Measurements from ENCODE around the gene IL34. TPM values are rescaled to one million over a fixed set of nuclear protein-coding genes. Genes with fewer than 3 reads are reported as not detected.

IL34 gene
- total RNA-seq, 2 donors from 2014 or later = 2.9 to 16.6 TPM

DNA sequence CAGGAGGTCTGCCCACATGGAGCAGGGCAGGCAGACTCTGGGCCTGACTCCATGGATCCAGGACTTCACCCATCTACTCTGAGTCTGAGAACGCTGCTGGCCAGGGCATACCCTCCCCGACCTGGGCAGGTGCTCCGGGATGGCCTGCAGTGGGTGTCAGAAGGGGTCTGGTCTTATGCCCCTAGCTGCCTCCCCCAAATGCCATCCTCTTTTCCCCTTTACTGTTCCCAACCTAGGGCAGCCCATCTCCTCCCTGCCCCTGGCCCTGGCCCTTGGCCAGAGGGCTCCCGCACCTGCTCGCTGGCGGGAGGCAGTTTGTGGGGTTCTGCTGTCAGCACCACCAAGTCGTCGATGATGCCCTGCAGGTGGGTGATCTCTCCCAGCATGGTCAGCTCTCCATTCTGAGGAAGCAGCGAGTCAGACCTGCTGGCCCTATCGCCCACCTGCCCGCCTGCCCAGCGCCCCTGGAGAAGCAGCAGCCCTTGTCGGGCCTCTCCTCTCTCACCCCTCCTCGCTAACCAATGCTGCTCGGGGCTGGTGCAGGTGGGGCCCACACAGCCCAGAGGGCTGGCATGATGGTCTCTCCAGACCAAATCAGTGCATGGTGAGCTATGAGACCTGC, 31.3 kb downstream of the IL34 start:
- Histone ChIP-seq H3K9me3 (no peaks in the 10 kb centered on the region), H3K4me1 (replicated peaks) (peaks cover 23% of the 10 kb centered on the region), H3K36me3 (peaks cover 17 to 18% of the 10 kb centered on the region in 2 donors), H3K27me3 (replicated peaks; ENCODE audit: insufficient read depth) (no peaks in the 10 kb centered on the region), H3K4me3 (no peak overlapping the region), H3K27ac (no peak overlapping the region)
- TF ChIP-seq POLR2AphosphoS5 (IDR thresholded peaks at IDR 0.05) (no peak), POLR2A (IDR thresholded peaks at IDR 0.05) (no peak)
- TF ChIP-seq, protein P1, sequence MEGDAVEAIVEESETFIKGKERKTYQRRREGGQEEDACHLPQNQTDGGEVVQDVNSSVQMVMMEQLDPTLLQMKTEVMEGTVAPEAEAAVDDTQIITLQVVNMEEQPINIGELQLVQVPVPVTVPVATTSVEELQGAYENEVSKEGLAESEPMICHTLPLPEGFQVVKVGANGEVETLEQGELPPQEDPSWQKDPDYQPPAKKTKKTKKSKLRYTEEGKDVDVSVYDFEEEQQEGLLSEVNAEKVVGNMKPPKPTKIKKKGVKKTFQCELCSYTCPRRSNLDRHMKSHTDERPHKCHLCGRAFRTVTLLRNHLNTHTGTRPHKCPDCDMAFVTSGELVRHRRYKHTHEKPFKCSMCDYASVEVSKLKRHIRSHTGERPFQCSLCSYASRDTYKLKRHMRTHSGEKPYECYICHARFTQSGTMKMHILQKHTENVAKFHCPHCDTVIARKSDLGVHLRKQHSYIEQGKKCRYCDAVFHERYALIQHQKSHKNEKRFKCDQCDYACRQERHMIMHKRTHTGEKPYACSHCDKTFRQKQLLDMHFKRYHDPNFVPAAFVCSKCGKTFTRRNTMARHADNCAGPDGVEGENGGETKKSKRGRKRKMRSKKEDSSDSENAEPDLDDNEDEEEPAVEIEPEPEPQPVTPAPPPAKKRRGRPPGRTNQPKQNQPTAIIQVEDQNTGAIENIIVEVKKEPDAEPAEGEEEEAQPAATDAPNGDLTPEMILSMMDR (IDR thresholded peaks at IDR 0.05) = no peak
- intact Hi-C loops (cut with DNase I) = loop anchor here (5.0 kb wide), 1 partner anchor 80 kb away; no protein-coding TSS in a partner anchor
- 87% methylated on average over 13 of the region's 15 CpGs for WGBS
- no peak for DNase-seq (ENCODE audit: low spot score)

DNA sequence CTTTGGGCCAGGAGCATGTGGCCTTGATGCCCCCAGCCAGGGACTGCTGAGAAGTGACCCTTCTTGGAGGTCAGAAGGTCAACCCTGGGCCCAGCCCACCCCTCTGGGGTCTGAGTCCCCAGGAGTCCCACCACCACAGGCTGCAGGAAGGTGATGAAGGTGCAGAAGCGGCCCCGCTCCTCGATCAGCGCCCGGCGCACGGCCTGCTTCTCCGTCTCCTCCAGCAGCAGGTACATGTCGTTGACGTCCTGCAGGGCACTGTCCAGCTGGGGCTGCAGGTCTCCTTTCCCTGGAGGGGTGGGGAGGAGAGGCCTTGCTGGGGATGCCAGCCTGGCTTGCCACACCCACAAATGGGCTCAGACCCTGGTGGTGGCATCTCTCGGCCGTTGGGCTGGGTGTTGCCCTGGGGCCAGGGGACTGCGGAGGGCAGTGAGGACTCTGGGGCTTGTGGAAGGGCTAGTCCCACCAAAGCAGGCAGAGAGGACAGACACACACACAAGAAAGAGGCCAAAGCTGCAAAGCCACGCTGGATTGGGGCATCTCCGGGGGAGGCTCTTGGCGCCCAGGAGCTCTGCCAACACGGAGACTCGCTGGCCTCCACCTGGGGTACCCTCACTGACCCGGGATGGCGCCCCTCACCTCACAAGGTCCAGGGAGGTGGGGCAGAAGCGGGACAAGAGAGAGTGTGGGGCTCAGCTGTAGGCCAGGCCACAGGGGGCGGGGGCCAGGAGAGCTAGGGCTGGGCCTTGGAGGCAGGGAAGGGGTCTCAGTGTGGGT, 31.9 kb downstream of the IL34 start:
- no peaks in the 10 kb centered on the region for H3K27me3 ChIP-seq (replicated peaks; ENCODE audit: insufficient read depth)
- DNase-seq (ENCODE audit: low spot score) = no peak
- WGBS = 88% methylated on average over 14 of the region's 22 CpGs
- peaks cover 17 to 18% of the 10 kb centered on the region in 2 donors for H3K36me3 ChIP-seq
- no peak overlapping the region for H3K27ac ChIP-seq
- H3K9me3 ChIP-seq = no peaks in the 10 kb centered on the region
- TF ChIP-seq POLR2AphosphoS5 (IDR thresholded peaks at IDR 0.05) = no peak
- no peak for TF ChIP-seq POLR2A (IDR thresholded peaks at IDR 0.05)
- TF ChIP-seq, protein P1 (IDR thresholded peaks at IDR 0.05) = no peak
- H3K4me1 ChIP-seq (replicated peaks) = peaks cover 30% of the 10 kb centered on the region
- intact Hi-C loops (cut with DNase I) = loop anchor here (5.0 kb wide), 1 partner anchor 79 kb away; no protein-coding TSS in a partner anchor
- no peak overlapping the region for H3K4me3 ChIP-seq

DNA sequence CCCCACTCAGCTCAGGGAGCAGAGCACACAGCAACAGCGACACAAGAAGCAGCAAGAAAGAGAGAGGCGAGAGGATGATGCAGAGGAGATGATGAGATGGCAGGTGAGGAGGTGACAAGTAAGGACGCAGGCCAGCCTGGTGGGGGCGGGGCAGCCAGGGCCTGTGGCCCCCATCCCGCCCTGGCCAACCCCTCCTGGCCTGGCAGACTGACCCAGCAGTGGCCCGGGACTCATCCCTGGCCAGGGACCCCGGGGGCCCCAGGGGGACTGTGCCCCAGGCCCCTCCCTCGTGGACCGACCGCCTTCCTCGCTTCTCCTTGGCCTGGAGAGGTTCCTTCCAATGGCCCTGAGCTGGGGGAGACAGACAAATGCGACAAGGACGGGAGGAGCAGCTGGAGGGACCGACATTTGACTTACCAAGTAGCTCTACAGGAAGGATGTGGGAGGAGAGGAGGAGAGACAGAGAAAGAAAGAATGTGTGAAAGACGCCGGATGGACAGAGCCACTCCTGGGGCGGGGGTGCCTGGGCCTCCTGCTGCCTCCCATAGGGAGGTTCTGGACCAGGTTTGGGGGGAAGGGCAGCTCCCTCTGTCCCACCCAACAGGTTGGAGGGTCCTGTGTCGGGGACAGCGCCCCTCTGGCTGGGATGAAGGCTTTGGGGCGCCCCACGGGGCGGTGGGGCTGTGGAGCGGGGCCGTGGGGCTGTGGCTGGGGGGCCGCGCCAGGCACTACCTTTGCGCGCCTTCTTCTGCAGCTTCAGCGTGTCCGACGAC, 32.7 kb downstream of the IL34 start:
- peaks cover 34% of the 10 kb centered on the region for H3K4me1 ChIP-seq (replicated peaks)
- DNase-seq (ENCODE audit: low spot score) = no peak
- peaks cover 17% of the 10 kb centered on the region in 2 donors for H3K36me3 ChIP-seq
- H3K4me3 ChIP-seq = no peak overlapping the region
- H3K27me3 ChIP-seq (replicated peaks; ENCODE audit: insufficient read depth) = no peaks in the 10 kb centered on the region
- H3K27ac ChIP-seq = peak overlapping the region in 1 of 2 donors; percentile 92
- TF ChIP-seq, protein P1 (IDR thresholded peaks at IDR 0.05) = no peak
- TF ChIP-seq POLR2AphosphoS5 (IDR thresholded peaks at IDR 0.05) = no peak
- TF ChIP-seq POLR2A (IDR thresholded peaks at IDR 0.05) = no peak
- no peaks in the 10 kb centered on the region for H3K9me3 ChIP-seq
- 82% methylated on average over 29 of the region's 31 CpGs for WGBS
- intact Hi-C loops (cut with DNase I) = loop anchor here (5.0 kb wide), 1 partner anchor 78 kb away; no protein-coding TSS in a partner anchor

DNA sequence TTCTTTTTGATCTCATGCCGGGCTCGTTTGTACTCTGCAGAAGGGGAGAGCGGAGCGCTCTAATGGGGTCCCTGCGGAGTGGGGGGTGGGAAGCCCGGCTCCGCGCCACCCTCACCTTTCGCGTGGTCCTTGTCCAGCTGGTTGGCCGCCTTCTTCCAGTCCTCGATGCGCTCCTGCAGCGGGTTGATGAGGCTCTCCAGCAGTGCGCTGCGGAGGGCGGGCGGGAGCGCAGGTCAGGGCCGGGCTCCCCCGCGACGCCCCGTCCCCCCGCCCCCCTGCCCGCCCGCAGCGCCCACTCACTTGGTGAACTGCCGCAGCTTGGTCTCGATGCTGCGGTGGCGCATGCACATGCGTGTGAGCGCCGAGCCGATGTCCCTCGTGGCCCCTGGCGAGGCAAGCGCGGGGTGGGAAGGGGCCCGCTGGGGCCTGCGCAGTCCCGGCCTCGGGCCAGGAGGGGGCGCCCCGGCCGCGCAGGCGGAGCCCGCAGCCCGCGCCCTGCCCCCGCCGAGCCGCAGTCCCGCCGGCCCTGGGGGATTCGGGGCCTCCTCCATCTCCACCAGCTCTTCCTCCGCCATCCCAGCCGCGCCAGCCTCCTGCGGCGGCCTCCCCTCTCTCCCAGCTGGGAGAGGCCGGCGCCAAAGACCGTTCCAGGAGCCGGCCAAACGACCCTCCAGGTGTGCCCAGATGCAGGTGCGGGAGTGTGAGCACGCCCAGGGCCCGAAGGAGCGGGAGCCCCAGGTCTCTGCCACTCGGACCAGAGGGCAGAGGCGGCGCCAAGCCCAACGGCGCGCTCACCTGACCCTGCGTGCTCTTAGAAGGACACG, 33.5 kb downstream of the IL34 start:
- TF ChIP-seq, protein P1 (IDR thresholded peaks at IDR 0.05) = peak; percentile 55 to 76 (median 57)
- TF ChIP-seq POLR2A (IDR thresholded peaks at IDR 0.05) (no peak), POLR2AphosphoS5 (IDR thresholded peaks at IDR 0.05) (no peak)
- no peaks in the 10 kb centered on the region for H3K9me3 ChIP-seq
- intact Hi-C loops (cut with DNase I) = loop anchor here (2.0 to 5.0 kb wide), 3 partner anchors 59 to 91 kb away; no protein-coding TSS in a partner anchor
- 48% methylated on average over 75 of the region's 80 CpGs for WGBS
- H3K4me3 ChIP-seq = no peak overlapping the region
- DNase-seq (ENCODE audit: low spot score) = no peak
- peak overlapping the region; percentile 80 to 92 for H3K27ac ChIP-seq
- H3K36me3 ChIP-seq = peaks cover 9 to 17% of the 10 kb centered on the region in 2 donors
- H3K27me3 ChIP-seq (replicated peaks; ENCODE audit: insufficient read depth) = no peaks in the 10 kb centered on the region
- H3K4me1 ChIP-seq (replicated peaks) = peaks cover 34% of the 10 kb centered on the region

Measured in prostate gland (tissue), 2 donors.